ENCODE data around the gene ADAD1.
"Not testable (repeated sequence)": the region's sequence is repeated elsewhere in the genome, so short reads cannot be mapped to it uniquely, and the experiment has no call there.

ADAD1 gene

DNA sequence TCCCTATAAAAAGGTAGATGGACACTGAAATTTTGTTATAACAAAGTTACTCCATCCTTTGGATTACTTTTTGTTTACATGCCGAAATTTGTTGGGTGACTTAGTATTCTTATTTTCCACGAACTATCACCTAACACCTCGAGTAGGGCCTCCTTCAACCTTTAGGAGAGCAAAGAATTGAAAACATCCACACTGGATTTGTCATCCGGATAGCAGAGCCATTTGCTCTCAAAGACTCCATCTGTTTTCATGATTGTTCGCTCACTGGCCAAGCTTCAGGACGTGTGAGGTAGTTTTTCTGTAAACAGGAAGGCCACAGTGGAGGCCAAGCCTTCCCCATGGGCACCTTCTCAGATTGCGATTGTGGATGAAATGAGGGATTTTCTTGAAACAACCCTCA lies at the start of gene ADAD1:
TSS of gene ADAD1 (plus strand) at position 301 of the 400 bp plus-strand sequence. CDS start 1,059 bp downstream, outside the sequence.
- no peak for DNase-seq

GRCh38 chr4:122329876-122330565 lies 48.8 kb upstream of the ADAD1 start:
- DNase-seq = no peak

- DNase-seq = no peak
Measured at GRCh38 chr4:122331195-122331594, 47.6 kb upstream of the ADAD1 start.

DNA sequence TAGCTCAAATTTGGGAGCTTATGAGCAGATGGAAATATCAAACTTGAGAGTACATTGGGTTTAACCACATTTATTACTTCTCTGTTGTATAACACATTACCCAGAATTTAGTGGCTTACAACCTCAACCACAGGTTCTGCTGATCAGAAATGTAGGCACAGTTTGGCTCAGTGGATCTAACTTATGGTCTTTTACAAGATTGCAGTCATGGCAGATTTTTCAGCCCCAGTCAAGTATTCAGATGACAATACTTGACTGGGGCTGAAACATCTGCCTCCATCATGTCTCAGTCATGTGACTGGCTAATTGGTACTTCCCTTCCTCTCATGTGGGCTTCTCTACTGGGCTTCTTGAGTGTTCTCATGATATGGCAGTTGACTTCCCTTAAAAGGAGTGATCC lies 44.0 kb upstream of the ADAD1 start:
- DNase-seq = no peak

DNA sequence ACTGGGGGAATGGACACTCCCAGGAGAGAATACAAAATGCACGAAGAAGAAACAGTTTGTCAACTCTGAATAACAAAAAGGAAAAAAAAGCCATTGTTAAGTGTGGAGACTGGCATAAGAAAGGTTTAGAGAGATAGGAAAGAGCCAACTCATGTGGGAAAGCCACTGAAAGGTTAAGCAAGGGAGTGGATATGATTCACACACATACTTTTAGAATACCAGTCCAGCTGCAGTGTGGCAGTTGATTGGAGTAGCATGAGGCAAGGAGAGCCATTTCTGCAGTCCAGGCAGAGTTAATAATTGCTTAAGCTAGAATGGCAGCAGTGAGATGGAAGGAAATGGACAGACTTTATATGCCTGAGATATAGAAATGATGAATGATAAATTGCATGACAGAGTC lies 36.9 kb upstream of the ADAD1 start:
- DNase-seq = no peak

DNA sequence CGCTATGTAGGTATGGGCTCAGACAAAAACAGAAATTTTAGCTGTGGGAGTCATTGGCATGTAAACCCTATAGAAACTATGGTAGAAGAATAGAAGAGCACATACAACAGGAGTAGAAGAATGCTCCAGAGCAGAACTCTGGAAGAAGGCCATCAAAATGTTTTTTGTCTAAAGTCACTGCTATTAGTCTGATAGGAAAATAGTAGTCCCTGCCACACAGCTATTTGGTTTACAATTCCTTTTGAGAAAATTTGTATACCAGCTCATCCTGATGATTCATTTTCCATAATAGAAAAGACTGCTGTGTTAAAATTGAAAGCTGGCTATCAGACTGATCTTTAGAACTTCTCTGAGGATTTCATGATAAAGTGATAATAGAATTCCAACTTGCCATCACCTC lies 32.8 kb upstream of the ADAD1 start:
- no peak for DNase-seq

DNA sequence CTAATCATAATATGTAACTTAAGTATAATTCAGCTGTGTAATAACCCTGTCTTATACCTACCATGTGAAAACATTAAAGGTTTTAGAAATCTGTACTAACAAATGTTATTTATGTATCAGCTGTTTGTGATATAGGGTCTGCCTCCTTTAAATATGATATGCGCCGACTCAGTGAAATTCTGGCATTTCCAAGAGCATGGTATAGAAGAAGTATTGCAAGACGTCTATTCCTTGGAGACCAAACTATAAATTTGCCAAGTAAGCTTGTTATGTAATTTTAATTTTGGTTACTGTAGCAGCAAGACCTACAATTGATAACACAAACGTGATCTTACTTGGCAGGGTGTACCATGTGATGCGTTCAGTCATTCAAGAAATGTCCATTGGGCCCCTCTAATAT lies 32.3 kb upstream of the ADAD1 start:
- no peak for DNase-seq

- DNase-seq = no peak
Measured at GRCh38 chr4:122356317-122356808, 22.4 kb upstream of the ADAD1 start.

DNA sequence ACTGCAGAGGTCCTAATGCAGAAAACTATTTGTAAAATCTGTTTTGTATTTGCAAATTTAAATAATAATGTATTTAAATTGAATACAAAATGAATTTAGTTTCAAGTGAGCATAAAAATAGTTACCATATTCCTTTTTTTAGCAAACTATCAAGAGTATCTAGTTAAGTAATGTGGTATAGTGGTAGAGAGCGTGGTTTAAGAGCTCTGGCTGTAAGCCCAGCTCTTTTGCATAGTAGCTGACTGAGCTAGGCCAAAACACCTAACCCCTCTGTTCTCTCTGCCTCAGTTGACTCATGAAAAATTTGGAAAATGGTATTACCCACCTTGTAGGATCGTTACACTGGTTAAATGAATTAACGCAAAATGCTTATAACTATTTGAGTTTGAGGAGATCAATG lies 18.1 kb upstream of the ADAD1 start:
- no peak for DNase-seq

GRCh38 chr4:122364700-122365404 lies 14.0 kb upstream of the ADAD1 start:
- DNase-seq = peak; percentile 66

GRCh38 chr4:122368786-122369185 lies 10.0 kb upstream of the ADAD1 start:
- not testable (repeated sequence) for DNase-seq

DNA sequence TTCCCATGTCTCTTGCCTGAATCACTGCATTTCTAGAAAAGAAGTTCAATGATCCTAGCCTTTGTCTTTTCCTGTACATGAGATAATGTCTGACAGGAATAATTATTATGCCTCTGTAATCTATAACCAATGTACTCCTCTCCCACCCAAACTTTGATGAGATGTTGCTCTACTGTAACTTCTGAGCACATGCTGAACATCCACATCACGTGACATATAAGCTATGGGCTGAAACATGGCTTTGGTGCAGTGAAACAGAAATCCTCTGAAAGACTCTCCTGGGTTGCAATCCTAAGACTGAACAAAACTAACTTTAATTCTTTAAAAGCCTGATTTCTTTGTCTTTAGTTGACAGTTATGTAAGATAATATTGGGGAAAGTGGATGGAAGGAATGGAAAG lies 1.5 kb upstream of the ADAD1 start:
- DNase-seq = no peak

GRCh38 chr4:122379239-122379638 lies 428 bp downstream of the ADAD1 start:
- DNase-seq = no peak

DNA sequence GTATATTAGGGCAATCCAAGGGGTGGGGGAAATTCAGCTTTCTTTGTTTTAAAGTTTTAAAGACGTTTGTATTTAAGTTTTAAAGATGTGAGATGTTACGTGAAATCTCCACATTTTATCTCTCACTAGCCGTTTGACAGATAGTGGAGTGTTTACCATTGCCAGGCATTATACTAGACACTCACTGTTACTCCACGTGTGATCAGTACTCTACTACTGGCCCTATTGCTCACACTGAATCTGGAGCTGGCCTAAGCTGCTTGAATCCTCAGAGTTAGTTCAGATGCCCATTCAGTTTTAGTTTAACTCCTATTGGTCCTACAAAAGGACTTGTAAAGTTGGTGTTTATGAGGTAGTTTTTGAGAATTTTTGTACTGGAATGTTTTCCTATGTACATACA lies 4.5 kb downstream of the ADAD1 start:
- DNase-seq = no peak

GRCh38 chr4:122384245-122384644 lies 5.4 kb downstream of the ADAD1 start:
- no peak for DNase-seq

DNA sequence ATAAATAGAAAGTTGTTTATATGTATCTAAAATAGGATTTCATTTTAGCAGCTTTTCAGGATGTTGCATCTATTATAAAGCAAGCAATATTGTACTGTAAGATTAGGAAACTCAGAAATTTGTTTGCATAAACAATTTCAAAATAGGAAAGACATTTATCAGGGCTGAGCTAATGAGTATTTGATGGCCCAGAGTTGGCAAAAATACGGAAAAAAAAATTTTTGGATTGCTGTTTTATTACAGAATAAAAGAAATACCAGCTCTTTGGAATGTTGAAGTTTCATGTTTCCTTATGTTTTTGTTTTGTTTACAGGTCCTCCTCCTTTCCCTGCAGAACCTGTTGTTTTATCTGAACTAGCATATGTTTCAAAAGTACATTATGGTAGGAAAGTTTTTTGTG lies 14.5 kb downstream of the ADAD1 start:
- DNase-seq = no peak

DNA sequence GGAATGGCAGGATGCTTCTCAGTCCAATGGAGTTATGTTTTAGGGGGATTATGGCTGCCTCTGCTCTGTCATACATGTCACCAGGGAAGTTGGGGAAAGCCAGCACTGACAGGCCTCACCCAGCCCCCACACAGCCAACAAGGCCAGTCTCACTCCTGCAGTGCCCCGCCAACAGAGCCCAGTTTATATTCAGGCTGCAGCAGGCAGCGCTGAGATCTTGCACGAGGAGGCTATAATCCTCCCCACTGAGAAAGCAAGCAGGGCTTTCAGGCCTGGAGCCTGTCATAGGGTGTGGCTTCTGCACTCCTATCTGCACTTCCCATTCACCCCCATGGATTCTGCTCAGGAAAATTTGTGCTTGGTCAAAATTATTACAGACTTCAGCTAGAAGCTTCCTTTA lies 25.1 kb downstream of the ADAD1 start:
- DNase-seq = no peak

GRCh38 chr4:122412547-122412946 lies 33.7 kb downstream of the ADAD1 start:
- no peak for DNase-seq

DNA sequence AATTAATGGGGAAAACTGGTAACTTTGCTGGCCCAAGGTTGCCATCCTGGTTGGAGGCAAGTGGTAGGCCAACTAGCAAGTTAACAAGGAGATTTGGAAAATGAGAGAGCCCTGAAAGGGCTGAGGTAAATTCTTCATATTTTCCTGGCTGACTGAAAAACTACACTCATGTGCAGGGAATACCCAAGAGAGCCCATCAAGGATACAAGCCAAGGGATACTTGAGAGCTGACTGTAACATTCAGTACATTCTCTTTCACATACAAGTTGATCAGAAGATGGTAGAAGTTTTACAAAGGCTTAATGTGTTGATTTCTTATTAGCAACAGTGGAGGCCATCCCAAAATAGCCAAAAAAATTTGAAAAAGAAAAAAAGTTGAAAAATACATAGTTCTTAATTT lies 44.4 kb downstream of the ADAD1 start:
- DNase-seq = no peak

- no peak for DNase-seq
Measured at GRCh38 chr4:122431351-122431750, 52.5 kb downstream of the ADAD1 start.

DNA sequence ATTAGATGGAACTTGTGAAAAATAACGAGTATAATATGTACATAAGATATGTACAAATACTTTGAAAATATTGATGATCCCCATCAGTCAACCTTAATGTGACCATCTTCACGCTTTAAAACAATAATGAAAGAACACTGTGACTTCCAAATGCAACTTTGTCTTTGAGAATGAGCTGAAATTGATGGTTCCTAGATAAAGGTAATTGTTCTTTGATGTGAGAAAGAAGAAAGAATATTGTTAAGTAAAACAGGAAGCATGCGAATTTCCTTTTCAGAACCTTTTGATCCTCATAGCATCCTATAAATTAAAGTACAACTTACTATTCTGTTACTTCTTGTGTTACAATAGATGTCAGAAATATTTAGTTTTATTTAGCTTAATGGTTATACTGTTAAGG lies 55.5 kb downstream of the ADAD1 start:
- no peak for DNase-seq

- peak; percentile 67 for DNase-seq
Measured at GRCh38 chr4:122450847-122451246, 72.0 kb downstream of the ADAD1 start.

DNA sequence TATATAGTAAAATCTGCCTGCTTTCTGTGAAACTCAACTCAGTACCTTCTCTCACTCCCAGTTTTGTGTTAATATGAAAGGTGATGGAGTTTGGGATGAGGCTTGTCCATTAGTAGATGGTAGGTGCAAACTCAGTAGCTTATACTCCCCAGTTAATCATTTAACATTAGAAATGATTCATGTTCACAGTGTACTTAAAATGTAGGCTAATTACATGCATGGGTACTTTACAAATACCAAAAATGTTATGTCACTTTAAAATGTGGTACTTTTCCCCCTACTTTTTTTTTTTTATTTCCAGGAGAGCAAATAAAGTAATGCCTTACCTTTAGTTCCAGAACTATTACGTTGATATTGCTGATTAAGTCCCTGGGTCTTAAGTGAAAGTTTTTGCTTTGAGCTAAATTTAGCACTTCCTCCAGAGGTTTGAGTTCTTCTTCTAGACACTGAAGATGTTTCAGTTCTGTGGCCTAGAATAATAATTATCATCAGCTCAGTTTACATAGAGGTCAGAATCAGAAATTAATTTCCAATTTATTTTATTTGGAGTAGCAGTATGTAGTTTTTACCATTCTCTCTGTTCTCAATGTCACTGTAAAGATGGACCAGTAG lies 74.7 kb downstream of the ADAD1 start:
- no peak for DNase-seq
